Transverse colon (tissue), 4 donors: ENCODE measurements around the gene ANKRD33.

Experiments
- CTCF ChIP-seq, 5 experiments: fragments of 200-600 bp in 3 of 5; fragments of 450-650 bp in 2 of 5; sonication (generic) in 3 of 5; IDR thresholded peaks; 1 replicate in 2 of 5; 2 replicates in 3 of 5; pipeline ENCODE4 v1.5.1; 2016 to 2017; ENCODE audit warnings: antibody characterized with exemption in 5 of 5, inconsistent platforms in 3 of 5, mild to moderate bottlenecking in 2 of 5, moderate library complexity in 1 of 5
- EP300 ChIP-seq: sonication (generic); formaldehyde crosslinking; IDR thresholded peaks from one replicate; pipeline ENCODE4 v1.6.1; 2017; ENCODE audit warnings: antibody characterized with exemption, low read depth
- POLR2AphosphoS5 ChIP-seq, 3 donors: sonication (generic); formaldehyde crosslinking; IDR thresholded peaks; one replicate each; pipeline ENCODE4 v1.6.1; 2016; ENCODE audit warnings: antibody characterized with exemption in 3 of 3

GRCh38 chr12:51879102-51879501, 8.8 kb upstream of the ANKRD33 start:
- TF ChIP-seq CTCF (IDR thresholded peaks at IDR 0.05) = no peak
- no peak for TF ChIP-seq POLR2AphosphoS5 (IDR thresholded peaks at IDR 0.05)
- TF ChIP-seq EP300 = no peak
